Uterus (tissue), 4 donors: ENCODE results near the gene KIF3C. TPM values are rescaled to one million over a fixed set of nuclear protein-coding genes. Genes with fewer than 3 reads are reported as not detected.

Experiments used
- DNase-seq, 2 donors: peaks; one replicate each; pipeline ENCODE4 v3.0.0-alpha.2; 2019 to 2020
- H3K27ac ChIP-seq, 2 donors: fragments of 200-600 bp; sonication (generic); 1 replicate in 1 of 2; 2 replicates in 1 of 2; pipeline ENCODE4 v1.5.1; 2016 to 2018
- H3K27me3 ChIP-seq, 2 donors: fragments of 200-600 bp; sonication (generic); one replicate each; pipeline ENCODE4 v1.5.1; 2018 to 2019; ENCODE audit warnings: control low read depth in 1 of 2
- H3K36me3 ChIP-seq, 2 donors: fragments of 200-600 bp; sonication (generic); one replicate each; pipeline ENCODE4 v1.5.1; 2019; ENCODE audit warnings: control low read depth in 1 of 2
- H3K4me1 ChIP-seq, 2 donors: fragments of 200-600 bp; sonication (generic); one replicate each; pipeline ENCODE4 v1.5.1; 2018 to 2019; ENCODE audit warnings: control low read depth in 1 of 2
- H3K4me3 ChIP-seq, 2 donors: fragments of 200-600 bp; sonication (generic); 1 replicate in 1 of 2; 2 replicates in 1 of 2; pipeline ENCODE4 v1.5.1; 2018 to 2019; ENCODE audit warnings: mild to moderate bottlenecking in 1 of 2
- H3K9me3 ChIP-seq, 2 donors: fragments of 200-600 bp; sonication (generic); one replicate each; pipeline ENCODE4 v1.5.1; 2019; ENCODE audit warnings: control low read depth in 1 of 2
- CTCF ChIP-seq, 4 experiments: fragments of 200-600 bp in 2 of 4; fragments of 450-650 bp in 2 of 4; sonication (generic) in 2 of 4; IDR thresholded peaks; one replicate each; pipeline ENCODE4 v1.5.1; 2016 to 2019; ENCODE audit warnings: antibody characterized with exemption in 4 of 4, mild to moderate bottlenecking in 2 of 4, moderate library complexity in 1 of 4
- POLR2A ChIP-seq, 2 donors: fragments of 450-650 bp; IDR thresholded peaks; one replicate each; pipeline ENCODE4 v1.6.1; 2016; ENCODE audit warnings: antibody characterized with exemption in 2 of 2, mild to moderate bottlenecking in 1 of 2, moderate library complexity in 1 of 2
- intact Hi-C: fragments of 100-400 bp; cut with DNase I; formaldehyde crosslinking; loops from one replicate; pipeline ENCODE4 v1.15.1; 2023; ENCODE audit warnings: low total_unique reads
- total RNA-seq, 4 donors: library from RNA; depleted of rRNA in 3 of 4; stranded (reverse); fragments of >200 nt in 3 of 4; gene quantifications; one replicate each; pipeline versions ENCODE4 v1.1.0 to v1.2.4, GENCODE V29; 2014 to 2023
- donor health status: DM: yes; HTN: yes; CAD: no.

Gene KIF3C
- total RNA-seq, 4 donors from 2014 or later: 3.5 to 12.6 (median 7.4) TPM

GRCh38 chr2:25989154-25989553 is 6.9 kb upstream of the KIF3C start:
- TF ChIP-seq CTCF (IDR thresholded peaks at IDR 0.05) (no peak), POLR2A (IDR thresholded peaks at IDR 0.05) (no peak)
- DNase-seq: no peak
- H3K27ac ChIP-seq: no peak overlapping the region
- H3K9me3 ChIP-seq: no peaks in the 10 kb centered on the region
- no peak overlapping the region for H3K4me3 ChIP-seq
- intact Hi-C loops: loop anchor here (10.0 kb wide), 2 partner anchors 156 to 196 kb away; no protein-coding TSS in a partner anchor
- H3K36me3 ChIP-seq: no peaks in the 10 kb centered on the region
- H3K27me3 ChIP-seq: no peaks in the 10 kb centered on the region
- no peaks in the 10 kb centered on the region for H3K4me1 ChIP-seq

GRCh38 chr2:25988134-25988533 is 5.8 kb upstream of the KIF3C start:
- Histone ChIP-seq H3K27ac (no peak overlapping the region), H3K27me3 (no peaks in the 10 kb centered on the region), H3K9me3 (no peaks in the 10 kb centered on the region), H3K4me1 (no peaks in the 10 kb centered on the region), H3K36me3 (no peaks in the 10 kb centered on the region), H3K4me3 (no peak overlapping the region)
- DNase-seq: no peak
- intact Hi-C loops: loop anchor here (10.0 kb wide), 2 partner anchors 157 to 197 kb away; no protein-coding TSS in a partner anchor
- TF ChIP-seq CTCF (IDR thresholded peaks at IDR 0.05) (no peak), POLR2A (IDR thresholded peaks at IDR 0.05) (no peak)

- H3K4me3 ChIP-seq: no peak overlapping the region
- no peaks in the 10 kb centered on the region for H3K36me3 ChIP-seq
- H3K27me3 ChIP-seq: no peaks in the 10 kb centered on the region
- no peak overlapping the region for H3K27ac ChIP-seq
- H3K4me1 ChIP-seq: peaks cover 0 to 5% of the 10 kb centered on the region in 2 donors
- no peak for DNase-seq
- H3K9me3 ChIP-seq: no peaks in the 10 kb centered on the region
- TF ChIP-seq CTCF (IDR thresholded peaks at IDR 0.05) (no peak), POLR2A (IDR thresholded peaks at IDR 0.05) (no peak)
- intact Hi-C loops: loop anchor here (10.0 kb wide), 2 partner anchors 161 to 201 kb away; no protein-coding TSS in a partner anchor
Measured at GRCh38 chr2:25983735-25984134, 1.4 kb upstream of the KIF3C start.

- Histone ChIP-seq H3K27ac (peak overlapping the region; percentile 69 to 77), H3K36me3 (no peaks in the 10 kb centered on the region), H3K27me3 (no peaks in the 10 kb centered on the region), H3K4me3 (peak overlapping the region; percentile 68 to 89), H3K9me3 (no peaks in the 10 kb centered on the region), H3K4me1 (peaks cover 0 to 5% of the 10 kb centered on the region in 2 donors)
- DNase-seq: no peak
- intact Hi-C loops: loop anchor here (10.0 kb wide), 2 partner anchors 162 to 202 kb away; no protein-coding TSS in a partner anchor
- no peak for TF ChIP-seq CTCF (IDR thresholded peaks at IDR 0.05)
- no peak for TF ChIP-seq POLR2A (IDR thresholded peaks at IDR 0.05)
Measured at GRCh38 chr2:25982968-25983280, 627 bp upstream of the KIF3C start.

- H3K4me1 ChIP-seq: peaks cover 0 to 5% of the 10 kb centered on the region in 2 donors
- DNase-seq: peak in 1 of 2 donors; percentile 18
- peak overlapping the region; percentile 68 to 89 for H3K4me3 ChIP-seq
- H3K9me3 ChIP-seq: no peaks in the 10 kb centered on the region
- intact Hi-C loops: loop anchor here (10.0 kb wide), 2 partner anchors 163 to 203 kb away; no protein-coding TSS in a partner anchor
- no peaks in the 10 kb centered on the region for H3K36me3 ChIP-seq
- no peaks in the 10 kb centered on the region for H3K27me3 ChIP-seq
- peak overlapping the region; percentile 69 to 77 for H3K27ac ChIP-seq
- TF ChIP-seq CTCF (IDR thresholded peaks at IDR 0.05): no peak
- no peak for TF ChIP-seq POLR2A (IDR thresholded peaks at IDR 0.05)
Measured at GRCh38 chr2:25981596-25982272, 563 bp downstream of the KIF3C start.
